ENCODE results near the gene SLC12A1.
A peak's percentile ranks its signal among the peaks of the same experiment; 100 is the strongest.

SLC12A1 gene

GRCh38 chr15:48205981-48206380, at the start of gene SLC12A1:
Gene SLC12A1 (plus strand): TSS chr15:48206302. CDS start chr15:48207720, 1,418 bp downstream.
- no peak for DNase-seq

GRCh38 chr15:48168616-48169015, 37.5 kb upstream of the SLC12A1 start:
- DNase-seq, result no peak

DNA sequence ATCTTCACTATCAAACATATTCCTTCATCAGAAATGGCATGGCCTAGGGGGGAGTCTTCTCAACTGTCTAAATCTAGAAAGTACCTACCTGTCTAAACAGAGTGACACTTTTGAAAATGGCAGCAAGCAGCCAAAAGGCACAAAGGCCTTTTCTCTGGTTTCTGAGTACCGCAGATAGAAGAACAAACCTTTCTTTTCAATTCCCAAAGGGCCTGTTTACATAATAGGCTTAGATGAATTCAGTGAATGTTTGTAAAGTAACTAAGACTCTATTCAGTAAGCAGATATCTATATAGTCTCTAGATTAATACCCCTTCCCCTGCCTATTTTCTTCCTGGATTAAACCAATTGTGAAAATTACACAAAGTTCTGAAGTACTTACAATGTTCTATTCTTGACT, 35.1 kb upstream of the SLC12A1 start:
- DNase-seq, result no peak

DNA sequence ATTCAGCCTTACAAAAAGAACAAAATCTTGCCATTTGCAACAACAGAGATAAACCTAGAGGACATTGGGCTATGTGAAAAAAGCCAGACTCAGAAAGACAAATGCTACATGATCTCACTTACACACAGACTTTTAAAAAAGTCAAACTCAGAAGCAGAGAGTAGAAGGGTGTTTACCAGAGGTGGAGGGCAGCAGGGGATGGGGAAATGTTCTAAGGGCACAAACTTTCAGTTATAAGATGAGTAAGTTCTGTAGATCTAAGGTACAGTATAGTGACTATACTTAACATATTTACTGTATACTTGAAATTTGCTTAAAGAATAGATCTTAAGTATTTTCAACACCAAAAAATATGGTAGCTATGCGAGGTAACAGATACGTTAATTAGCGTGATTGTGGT, 31.0 kb upstream of the SLC12A1 start:
- DNase-seq, result no peak

DNA sequence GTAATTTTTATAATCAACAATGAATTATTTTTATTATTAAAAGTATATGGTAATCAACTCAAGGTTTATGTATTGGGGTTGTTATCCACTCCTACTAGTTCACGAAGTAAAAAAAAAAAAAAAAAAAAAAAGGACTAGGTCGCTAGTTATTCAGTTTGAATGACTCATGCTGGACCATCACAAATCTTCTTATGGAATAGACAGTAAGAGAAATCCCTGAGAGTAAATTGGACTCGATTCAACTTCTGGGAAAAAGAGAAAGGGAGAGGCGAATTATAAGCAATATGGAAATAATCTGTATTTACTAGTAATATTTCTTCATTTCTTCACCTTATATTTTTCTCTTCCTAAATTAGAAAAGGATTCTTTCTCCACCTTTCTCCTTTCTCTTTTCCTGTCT, 30.0 kb upstream of the SLC12A1 start:
- no peak for DNase-seq

GRCh38 chr15:48176957-48177356, 29.1 kb upstream of the SLC12A1 start:
- DNase-seq, result peak in 1 of 2 donors; percentile 5

DNA sequence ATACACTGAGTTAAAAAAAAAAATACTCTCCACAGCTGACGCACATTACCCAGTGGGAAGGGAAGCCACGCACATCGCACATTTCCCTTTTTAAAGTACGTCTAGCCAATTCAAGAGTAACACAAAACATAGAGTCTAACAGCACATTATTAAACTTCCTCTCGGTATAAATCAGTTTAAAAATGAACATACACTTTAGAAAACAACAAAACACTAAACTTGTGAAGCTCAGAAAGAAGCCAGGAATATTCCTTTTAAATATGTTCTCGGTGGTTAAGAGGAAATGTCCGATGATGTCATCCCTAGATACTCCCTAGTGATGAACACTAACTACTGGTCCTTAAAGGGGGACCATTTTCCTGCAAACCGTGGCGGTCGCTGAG, 28.7 kb upstream of the SLC12A1 start:
- DNase-seq, result peak; percentile 34 to 62

DNA sequence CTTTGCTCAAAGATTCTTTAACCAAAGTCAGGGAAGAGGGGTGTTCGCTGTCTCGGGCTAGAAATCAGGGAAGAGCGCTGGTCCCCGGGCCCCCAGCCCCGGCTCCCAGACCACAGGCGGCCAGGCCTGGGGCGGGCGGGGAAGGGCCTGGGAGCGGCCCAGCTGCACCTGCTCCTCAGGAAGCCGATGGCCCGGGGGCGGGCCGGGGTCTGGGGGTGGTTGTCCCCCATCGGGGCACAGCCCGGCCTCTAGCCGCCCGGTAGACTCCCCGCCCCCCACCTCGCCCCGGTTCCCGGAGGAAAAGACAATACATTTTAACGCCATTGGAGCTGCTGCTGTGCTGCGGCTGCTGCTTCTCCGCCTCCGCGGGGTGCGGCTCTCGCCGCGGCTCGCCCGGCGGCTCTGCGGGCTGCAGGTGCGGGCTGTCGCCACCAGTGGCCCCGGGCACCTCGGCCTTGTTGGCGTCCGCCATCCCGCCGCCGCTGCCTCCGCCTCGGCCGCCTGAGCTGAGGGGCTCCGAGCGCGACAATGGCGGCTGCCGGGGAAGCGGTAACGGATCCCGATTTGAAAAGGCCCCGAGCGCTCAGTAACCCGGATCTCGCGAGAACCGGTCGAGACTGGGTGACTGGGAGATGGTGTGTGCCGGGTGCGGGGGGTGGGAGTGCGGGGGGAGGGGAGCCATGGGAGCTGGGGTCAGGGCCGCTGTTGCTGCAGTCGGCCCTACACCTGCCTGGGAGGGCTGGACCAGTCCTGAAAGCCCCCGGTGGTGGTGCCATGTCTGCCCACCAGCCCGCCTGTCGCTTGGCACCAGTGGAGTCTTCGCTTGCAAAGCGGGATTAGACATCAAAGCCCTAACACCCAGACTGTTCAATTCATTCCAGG, 28.1 kb upstream of the SLC12A1 start, which contains the start of gene MYEF2:
TSS of gene MYEF2 (minus strand) at position 530 of the 882 bp plus-strand sequence. CDS start at position 472, 58 bp downstream.
- peak; percentile 76 for DNase-seq

DNA sequence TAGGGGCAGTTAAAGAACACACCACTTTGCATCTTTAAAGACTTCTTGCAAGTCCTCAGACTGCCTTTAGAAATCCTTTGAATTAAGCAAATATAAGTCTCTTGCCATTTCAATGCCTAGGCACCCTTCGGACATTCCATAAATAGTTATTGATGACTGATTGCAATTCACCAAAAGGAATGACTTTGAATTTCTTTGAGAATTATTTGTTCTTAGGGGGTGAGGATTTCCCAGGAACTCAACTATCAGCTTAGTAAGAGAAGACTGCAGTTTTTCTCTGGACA, 27.5 kb upstream of the SLC12A1 start:
- no peak for DNase-seq

- DNase-seq, result no peak
These were observed 23.4 kb upstream of the SLC12A1 start for GRCh38 chr15:48182749-48183148.

DNA sequence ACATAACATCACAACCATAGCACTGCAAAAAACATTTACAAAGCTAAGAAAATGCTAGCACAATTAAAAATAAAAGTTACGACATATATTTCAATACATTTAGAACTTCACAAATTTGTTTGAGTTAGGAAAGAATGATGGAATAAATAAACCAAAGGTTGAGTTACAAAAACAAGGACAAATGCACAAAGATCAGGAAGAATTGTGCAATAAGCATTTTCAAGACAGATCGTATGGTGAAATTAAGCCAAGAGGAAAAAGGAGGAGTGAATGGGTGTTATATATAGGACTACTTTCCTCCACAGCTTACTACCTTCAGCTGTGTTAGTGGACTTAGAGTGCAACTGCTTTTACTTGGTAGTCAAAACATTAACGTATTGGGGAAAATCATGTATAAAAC, 20.6 kb upstream of the SLC12A1 start:
- DNase-seq, result no peak

DNA sequence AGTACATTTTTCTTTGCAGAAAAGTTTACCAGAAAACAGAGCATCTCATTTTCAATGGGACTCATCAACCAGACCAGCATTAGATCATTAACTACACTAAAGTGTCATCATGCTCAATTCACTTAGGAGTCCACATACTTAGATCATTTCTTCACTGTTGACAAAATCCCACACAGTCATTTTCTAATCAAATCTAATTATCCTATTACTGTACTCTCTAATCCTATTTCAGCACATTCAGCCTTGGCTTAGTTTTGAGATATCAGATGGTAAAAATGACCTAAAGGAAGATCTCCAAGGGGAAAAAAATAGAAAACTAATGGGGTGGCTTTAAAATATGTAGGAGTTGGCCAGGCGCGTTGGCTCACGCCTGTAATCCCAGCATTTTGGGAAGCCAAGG, 19.8 kb upstream of the SLC12A1 start:
- DNase-seq, result no peak

DNA sequence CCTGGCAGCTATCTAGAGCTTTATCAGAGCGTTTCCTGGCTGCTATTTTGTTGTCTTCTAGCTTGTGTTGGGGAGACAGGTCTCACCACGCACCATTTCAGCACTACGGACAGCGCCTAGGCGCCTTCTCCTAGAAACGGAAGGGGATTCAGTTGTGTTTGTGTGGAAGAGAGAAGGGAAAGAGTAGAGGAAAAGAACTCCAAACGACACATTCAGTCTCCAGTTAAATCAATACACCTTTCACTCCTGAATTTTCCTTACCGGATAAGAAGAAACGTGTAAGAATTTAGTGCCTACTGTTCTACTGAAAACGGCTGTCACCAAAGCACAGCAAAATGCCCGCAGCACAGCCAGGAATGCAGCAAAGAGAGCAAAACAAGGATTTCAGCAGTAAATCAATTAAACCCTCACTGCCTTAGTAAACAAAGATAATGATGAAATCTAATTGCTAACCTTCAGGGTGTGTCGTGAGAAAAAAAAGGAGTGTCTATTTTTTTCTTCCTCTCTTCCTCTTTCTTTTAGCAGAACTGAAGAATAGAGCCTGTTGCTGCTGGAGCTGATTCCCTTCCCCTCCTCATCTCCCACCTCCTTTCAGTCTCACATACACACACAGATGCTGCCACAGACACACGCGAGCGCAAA, 15.0 kb upstream of the SLC12A1 start:
- DNase-seq, result peak in 1 of 2 donors; percentile 10

DNA sequence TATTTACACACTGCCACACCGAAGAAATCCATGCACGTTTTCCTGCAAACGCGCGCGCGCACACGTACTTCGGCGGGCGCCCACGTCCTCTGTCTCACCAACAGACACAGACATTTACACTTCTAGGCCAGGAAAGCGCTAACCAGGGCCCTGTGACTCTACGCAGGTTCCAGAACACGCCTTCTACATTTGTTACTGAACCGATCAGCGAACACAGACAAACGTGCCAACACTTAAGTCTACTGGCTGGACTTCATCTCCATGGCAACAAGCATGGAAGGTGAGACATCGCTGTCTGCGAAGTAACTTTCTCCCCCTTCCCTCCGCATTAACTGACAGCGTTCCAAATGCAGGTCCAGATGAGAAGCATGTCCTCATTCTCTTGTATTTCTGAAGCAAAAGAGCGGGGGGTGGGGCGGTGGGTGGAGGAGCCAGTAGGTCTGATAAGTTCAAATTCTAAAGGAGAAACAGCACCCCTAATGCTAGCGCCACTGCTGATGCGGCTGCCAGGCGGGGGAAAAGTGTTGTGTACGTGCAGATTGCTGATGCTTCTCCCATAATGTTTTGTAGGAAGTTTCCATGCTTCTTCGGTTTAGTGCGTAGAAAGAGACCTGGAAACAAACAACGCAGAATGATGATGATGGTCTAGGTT, 14.4 kb upstream of the SLC12A1 start, which contains the start of gene CTXN2:
TSS of gene CTXN2 (plus strand) at position 92 of the 652 bp plus-strand sequence. CDS start 9,636 bp downstream, outside the sequence.
- DNase-seq, result no peak

DNA sequence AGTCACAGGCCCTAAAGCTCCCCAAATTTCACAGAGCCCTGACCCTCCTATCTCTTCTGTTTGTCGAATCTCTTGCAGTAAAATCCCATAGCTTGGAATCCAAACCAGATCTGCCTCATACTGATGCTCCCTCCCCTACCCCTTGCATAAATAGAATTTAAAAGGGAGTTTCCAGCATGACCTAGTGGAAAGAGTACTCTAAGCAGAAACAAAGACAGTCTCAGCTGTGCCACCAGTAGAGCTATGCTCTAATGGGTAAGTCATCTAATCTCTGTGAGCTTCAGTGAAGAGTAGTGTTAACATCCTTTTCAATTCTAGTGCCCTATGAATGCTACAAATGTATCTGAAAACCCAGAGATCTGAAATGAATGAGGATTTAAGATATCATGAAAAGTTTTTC, 4.0 kb upstream of the SLC12A1 start:
- DNase-seq, result no peak

- DNase-seq, result no peak
These were observed 15.2 kb downstream of the SLC12A1 start for GRCh38 chr15:48221261-48221660.

- no peak for DNase-seq
These were observed 15.8 kb downstream of the SLC12A1 start for GRCh38 chr15:48221885-48222284.

DNA sequence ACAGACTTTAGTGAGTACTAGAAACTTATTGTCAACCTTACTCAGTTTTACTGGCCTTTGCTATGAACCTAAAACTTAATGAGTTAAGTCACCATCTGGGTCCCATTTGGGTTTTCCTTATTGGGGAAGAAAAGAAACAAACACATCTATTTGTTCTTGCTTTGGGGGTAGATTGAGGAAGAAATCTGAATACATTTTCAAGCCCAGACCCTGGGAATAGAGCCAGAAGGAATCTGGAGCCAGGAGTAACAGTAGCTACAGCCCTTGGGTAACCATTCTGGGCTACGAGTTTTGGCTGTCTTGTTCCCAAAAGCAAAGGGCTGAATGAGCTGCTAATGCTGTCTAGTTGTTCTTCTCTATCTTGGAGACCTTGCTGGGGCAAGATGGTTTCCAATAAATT, 16.5 kb downstream of the SLC12A1 start:
- no peak for DNase-seq

DNA sequence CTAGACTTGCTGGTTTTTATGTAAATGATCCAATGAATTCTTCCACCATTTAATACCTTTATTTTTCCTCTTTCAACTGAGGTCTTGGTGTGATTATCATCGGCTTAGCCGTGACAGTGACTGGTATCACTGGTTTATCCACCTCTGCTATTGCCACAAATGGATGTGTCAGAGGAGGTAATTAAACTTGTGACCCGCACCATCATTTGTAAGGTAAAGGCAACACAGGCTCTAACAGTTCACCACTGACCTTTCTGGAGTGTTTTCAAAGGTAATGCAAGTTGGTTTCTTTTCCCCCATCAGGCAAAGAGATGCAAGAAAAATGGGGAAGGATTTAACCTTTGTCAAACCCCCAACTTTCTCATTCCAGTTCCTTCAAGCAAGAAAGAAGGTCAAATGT, 19.7 kb downstream of the SLC12A1 start:
- no peak for DNase-seq

DNA sequence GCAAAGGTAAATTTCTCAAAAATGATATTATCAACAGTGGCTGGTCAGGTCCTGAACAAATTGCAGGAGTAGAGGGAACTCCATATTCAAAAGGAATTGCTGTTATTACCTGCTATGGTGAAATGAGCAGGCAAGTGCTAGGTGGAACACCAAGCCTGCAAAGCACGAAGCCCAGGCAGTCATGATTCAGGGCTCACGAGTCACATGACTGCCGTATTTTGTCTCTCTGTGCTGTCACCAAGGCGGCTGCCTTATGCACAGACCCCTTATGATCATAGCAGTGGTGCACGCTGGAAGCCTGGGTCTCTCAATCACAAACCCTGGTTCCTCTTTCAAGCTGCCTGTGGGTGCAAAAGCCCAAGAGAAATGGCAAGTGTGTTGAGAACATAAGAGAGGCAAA, 24.4 kb downstream of the SLC12A1 start:
- no peak for DNase-seq

GRCh38 chr15:48233246-48233645, 27.1 kb downstream of the SLC12A1 start:
- DNase-seq, result no peak

- no peak for DNase-seq
These were observed 33.2 kb downstream of the SLC12A1 start for GRCh38 chr15:48239334-48239733.

DNA sequence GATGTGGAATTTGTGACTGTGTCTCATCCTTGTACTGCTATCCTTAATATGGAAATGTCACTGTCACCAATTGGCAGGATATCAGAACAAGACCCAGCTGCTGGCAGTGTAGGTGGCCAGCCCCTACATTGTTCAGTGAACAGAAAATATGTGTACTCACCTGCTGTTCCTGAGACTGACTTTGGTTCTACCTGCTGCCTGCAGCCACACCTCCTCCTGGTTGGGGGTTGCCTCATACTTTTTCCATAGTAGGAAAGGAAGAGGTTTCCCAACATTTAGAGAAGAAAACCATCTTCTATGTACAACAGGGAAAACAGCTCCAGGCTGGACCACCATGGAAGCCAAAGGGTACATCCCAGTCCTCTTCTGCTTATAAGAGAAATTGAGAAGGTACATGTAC, 35.9 kb downstream of the SLC12A1 start:
- no peak for DNase-seq

- DNase-seq, result no peak
These were observed 36.4 kb downstream of the SLC12A1 start for GRCh38 chr15:48242535-48242934.
